HEK293T (cell line): ENCODE results near the gene PLK5.
"Not testable (repeated sequence)": the region's sequence is repeated elsewhere in the genome, so short reads cannot be mapped to it uniquely, and the experiment has no call there.

Source experiments
- CTCF ChIA-PET: fragments of 350-600 bp; formaldehyde crosslinking; extraction: SDS; loops from one replicate; lab custom pipeline; 2021; ENCODE audit warnings: antibody characterized with exemption, inconsistent platforms; lab: Yijun Ruan, JAX
- POLR2A ChIA-PET: fragments of 350-600 bp; formaldehyde crosslinking; extraction: SDS; loops from one replicate; lab custom pipeline; 2020; ENCODE audit warnings: antibody characterized with exemption, inconsistent platforms; lab: Yijun Ruan, JAX
- DNase-seq: peaks from one replicate; pipeline ENCODE4 v3.0.0; 2012; ENCODE audit warnings: mixed read lengths; ENCODE audit errors: extremely low spot score
- ARNT ChIP-seq: fragments of 450-650 bp; IDR thresholded peaks from 2 replicates; pipeline ENCODE4 v1.6.1; 2017; ENCODE audit warnings: mild to moderate bottlenecking
- BHLHE40 ChIP-seq: fragments of 450-650 bp; IDR thresholded peaks from 2 replicates; pipeline ENCODE4 v1.6.1; 2016; ENCODE audit warnings: mild to moderate bottlenecking, moderate library complexity, borderline replicate concordance
- CTBP1 ChIP-seq: fragments of 450-650 bp; IDR thresholded peaks from 2 replicates; pipeline ENCODE4 v1.6.1; 2016; ENCODE audit warnings: borderline replicate concordance
- ELF4 ChIP-seq: fragments of 450-650 bp; IDR thresholded peaks from 2 replicates; pipeline ENCODE4 v1.6.1; 2017; ENCODE audit warnings: antibody characterized with exemption
- FOXA1 ChIP-seq: fragments of 450-650 bp; IDR thresholded peaks from 2 replicates; pipeline ENCODE4 v1.6.1; 2016; ENCODE audit warnings: mild to moderate bottlenecking
- FOXK2 ChIP-seq: fragments of 450-650 bp; IDR thresholded peaks from 2 replicates; pipeline ENCODE4 v1.6.1; 2016; ENCODE audit warnings: mild to moderate bottlenecking
- FOXM1 ChIP-seq: fragments of 450-650 bp; IDR thresholded peaks from 2 replicates; pipeline ENCODE4 v1.6.1; 2017; ENCODE audit warnings: mild to moderate bottlenecking, borderline replicate concordance
- HDGF ChIP-seq: fragments of 450-650 bp; IDR thresholded peaks from 2 replicates; pipeline ENCODE4 v1.6.1; 2017; ENCODE audit warnings: antibody characterized with exemption, borderline replicate concordance
- L3MBTL2 ChIP-seq: fragments of 450-650 bp; conservative IDR thresholded peaks from 2 replicates; pipeline ENCODE4 v1.6.1; 2016; ENCODE audit warnings: mild to moderate bottlenecking
- LEF1 ChIP-seq: fragments of 450-650 bp; IDR thresholded peaks from 2 replicates; pipeline ENCODE4 v1.6.1; 2017; ENCODE audit warnings: mild to moderate bottlenecking, borderline replicate concordance
- NFRKB ChIP-seq: fragments of 450-650 bp; IDR thresholded peaks from 2 replicates; pipeline ENCODE4 v1.6.1; 2016; ENCODE audit warnings: mild to moderate bottlenecking, moderate library complexity
- PKNOX1 ChIP-seq: fragments of 450-650 bp; IDR thresholded peaks from 2 replicates; pipeline ENCODE4 v1.6.1; 2016
- SP1 ChIP-seq: fragments of 450-650 bp; IDR thresholded peaks from 2 replicates; pipeline ENCODE4 v1.6.1; 2017
- SUZ12 ChIP-seq: fragments of 450-650 bp; IDR thresholded peaks from 2 replicates; pipeline ENCODE4 v1.6.1; 2016; ENCODE audit warnings: mild to moderate bottlenecking
- TARDBP ChIP-seq: fragments of 450-650 bp; IDR thresholded peaks from 2 replicates; pipeline ENCODE4 v1.6.1; 2016
- ZNF384 ChIP-seq: fragments of 450-650 bp; IDR thresholded peaks from 2 replicates; pipeline ENCODE4 v1.6.1; 2016

The PLK5 gene

GRCh38 chr19:1523412-1524286 lies at the start of gene PLK5:
PLK5 (plus strand) TSS chr19:1524077; CDS start chr19:1526997, 2,920 bp downstream.
- no peak for DNase-seq
- CTCF ChIA-PET, result no interaction called here
- POLR2A ChIA-PET, result no interaction called here
- TF ChIP-seq ARNT (no peak), FOXK2 (no peak), CTBP1 (no peak), LEF1 (no peak), FOXM1 (no peak), L3MBTL2 (no peak), SP1 (no peak), NFRKB (no peak), SUZ12 (no peak), ZNF384 (no peak), FOXA1 (no peak), TARDBP (no peak), BHLHE40 (no peak), HDGF (no peak), ELF4 (no peak), PKNOX1 (no peak)

GRCh38 chr19:1474765-1475351 lies 49.0 kb upstream of the PLK5 start:
- ChIA-PET POLR2A (interaction anchor here (1.1 kb wide), 1 partner anchor 14 kb away, joined by 3 read pairs; no protein-coding TSS in a partner anchor), CTCF (no interaction called here)
- DNase-seq, result no peak
- TF ChIP-seq ELF4 (no peak), L3MBTL2 (no peak), BHLHE40 (no peak), FOXK2 (no peak), ZNF384 (no peak), PKNOX1 (no peak), ARNT (no peak), NFRKB (no peak), LEF1 (no peak), CTBP1 (no peak), TARDBP (no peak), FOXA1 (no peak), SUZ12 (no peak), SP1 (no peak), HDGF (no peak), FOXM1 (no peak)

- CTCF ChIA-PET, result interaction anchor here (0.6 kb wide), 1 partner anchor 770 kb away, joined by 3 read pairs; no protein-coding TSS in a partner anchor
- POLR2A ChIA-PET, result interaction anchor here (1.1 kb wide), 1 partner anchor 13 kb away, joined by 3 read pairs; no protein-coding TSS in a partner anchor
- DNase-seq, result no peak
- no peak for TF ChIP-seq BHLHE40
- no peak for TF ChIP-seq L3MBTL2
- no peak for TF ChIP-seq ZNF384
- TF ChIP-seq TARDBP, result no peak
- TF ChIP-seq CTBP1, result no peak
- no peak for TF ChIP-seq HDGF
These were observed 48.0 kb upstream of the PLK5 start for GRCh38 chr19:1475751-1476437.

GRCh38 chr19:1477056-1477455 lies 46.8 kb upstream of the PLK5 start:
- DNase-seq, CTCF ChIA-PET: not testable (repeated sequence)

GRCh38 chr19:1478934-1479707 lies 44.8 kb upstream of the PLK5 start, which contains the start of gene C19orf25:
C19orf25 (minus strand) TSS chr19:1479215; CDS start chr19:1478903, 312 bp downstream.
- ChIA-PET POLR2A (interaction anchor here (1.2 kb wide), 1 partner anchor 8 kb away, joined by 4 read pairs; no protein-coding TSS in a partner anchor), CTCF (no interaction called here)
- DNase-seq, result peak; percentile 95
- peak; percentile 97 for TF ChIP-seq PKNOX1
- TF ChIP-seq ELF4, result peak; percentile 57
- no peak for TF ChIP-seq FOXK2
- no peak for TF ChIP-seq CTBP1
- TF ChIP-seq FOXM1, result no peak
- TF ChIP-seq SP1, result no peak
- no peak for TF ChIP-seq NFRKB
- TF ChIP-seq L3MBTL2, result peak; percentile 99
- no peak for TF ChIP-seq ZNF384
- no peak for TF ChIP-seq TARDBP
- TF ChIP-seq SUZ12, result no peak
- no peak for TF ChIP-seq BHLHE40
- 0 out of 2 replicates have a peak, but pooled peaks have one; percentile 22 for TF ChIP-seq HDGF

More at GRCh38 chr19:1477056-1477455, 46.8 kb upstream of the PLK5 start:
- POLR2A ChIA-PET, result not testable (repeated sequence)
